GM12865 (cell line): ENCODE results near the gene UBE2Q1.
A peak's percentile ranks its signal among the peaks of the same experiment; 100 is the strongest.

Experiments
- DNase-seq: peaks from one replicate; pipeline ENCODE4 v3.0.0; 2010; ENCODE audit warnings: low read depth
- H3K4me3 ChIP-seq: 2 replicates; pipeline ENCODE4 v1.5.1; 2011; ENCODE audit warnings: mild to moderate bottlenecking, low read depth, low read length, control low read depth
- CTCF ChIP-seq: IDR thresholded peaks from 2 replicates; pipeline ENCODE4 v1.5.1; 2011; ENCODE audit warnings: low read length, control low read depth, low read depth, inconsistent platforms; ENCODE audit not compliant: insufficient read depth; ENCODE audit errors: missing control alignments

The UBE2Q1 gene

GRCh38 chr1:154572468-154573167, 14.2 kb upstream of the UBE2Q1 start:
- H3K4me3 ChIP-seq: no peak overlapping the region
- DNase-seq: no peak
- no peak for TF ChIP-seq CTCF

- H3K4me3 ChIP-seq: no peak overlapping the region
- no peak for TF ChIP-seq CTCF
- DNase-seq: no peak
These were observed 13.5 kb upstream of the UBE2Q1 start for GRCh38 chr1:154571964-154572288.

GRCh38 chr1:154571244-154571963, 12.9 kb upstream of the UBE2Q1 start:
- no peak for TF ChIP-seq CTCF
- H3K4me3 ChIP-seq: no peak overlapping the region
- no peak for DNase-seq

GRCh38 chr1:154568157-154568815, 9.8 kb upstream of the UBE2Q1 start:
- no peak overlapping the region for H3K4me3 ChIP-seq
- no peak for TF ChIP-seq CTCF
- DNase-seq: no peak

GRCh38 chr1:154567386-154568156, 9.1 kb upstream of the UBE2Q1 start, which contains the start of gene CHRNB2:
Gene CHRNB2, plus strand, starts transcription at chr1:154567778. Its CDS starts 267 bp downstream, at chr1:154568045.
- H3K4me3 ChIP-seq: no peak within 1 kb of the TSS
- peak; percentile 63 for DNase-seq

GRCh38 chr1:154565876-154566275, 7.4 kb upstream of the UBE2Q1 start:
- no peak for DNase-seq
- H3K4me3 ChIP-seq: no peak overlapping the region
- TF ChIP-seq CTCF: no peak

More at GRCh38 chr1:154567386-154568156, 9.1 kb upstream of the UBE2Q1 start, which contains the start of gene CHRNB2:
- no peak for TF ChIP-seq CTCF
